Renal cortical epithelial cell (primary cell): ENCODE measurements around the gene CTAG1B. TPM values are rescaled to one million over a fixed set of nuclear protein-coding genes. Genes with fewer than 3 reads are reported as not detected.
"Not testable (repeated sequence)": the region's sequence is repeated elsewhere in the genome, so short reads cannot be mapped to it uniquely, and the experiment has no call there.

Source experiments
- DNase-seq: peaks from one replicate; pipeline ENCODE4 v3.0.0-alpha.2; 2011; ENCODE audit warnings: low read depth
- total RNA-seq: library from RNA; depleted of rRNA; stranded (reverse); fragments of >200 nt; gene quantifications from 2 replicates; pipeline ENCODE4 v1.2.3, GENCODE V29; 2014

The CTAG1B gene
- total RNA-seq, 1 donor from 2014 or later = not detected

- DNase-seq = not testable (repeated sequence)
These were observed 36.1 kb downstream of the CTAG1B start for GRCh38 chrX:154582994-154583393.

DNA sequence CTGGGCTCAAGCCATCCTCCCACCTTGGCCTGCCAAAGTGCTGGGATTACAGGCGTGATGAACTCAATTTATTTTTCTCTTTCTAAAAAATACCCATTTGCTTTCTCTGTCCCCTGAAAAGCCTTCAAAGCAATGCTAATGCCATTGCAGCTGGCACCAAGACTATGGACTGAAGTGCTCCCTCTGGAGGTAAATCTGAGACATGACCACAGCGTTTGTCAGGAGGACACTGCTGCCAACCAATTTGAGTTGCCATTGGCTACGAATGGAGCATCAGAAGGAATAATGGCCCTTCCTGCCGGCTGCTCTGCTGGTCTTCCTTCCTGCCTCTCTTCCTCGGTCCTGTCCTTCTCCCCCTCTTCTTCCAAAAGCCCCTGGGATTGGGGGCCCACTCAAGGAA, 44.0 kb downstream of the CTAG1B start:
- not testable (repeated sequence) for DNase-seq

- not testable (repeated sequence) for DNase-seq
These were observed 46.0 kb downstream of the CTAG1B start for GRCh38 chrX:154573061-154573460.

DNA sequence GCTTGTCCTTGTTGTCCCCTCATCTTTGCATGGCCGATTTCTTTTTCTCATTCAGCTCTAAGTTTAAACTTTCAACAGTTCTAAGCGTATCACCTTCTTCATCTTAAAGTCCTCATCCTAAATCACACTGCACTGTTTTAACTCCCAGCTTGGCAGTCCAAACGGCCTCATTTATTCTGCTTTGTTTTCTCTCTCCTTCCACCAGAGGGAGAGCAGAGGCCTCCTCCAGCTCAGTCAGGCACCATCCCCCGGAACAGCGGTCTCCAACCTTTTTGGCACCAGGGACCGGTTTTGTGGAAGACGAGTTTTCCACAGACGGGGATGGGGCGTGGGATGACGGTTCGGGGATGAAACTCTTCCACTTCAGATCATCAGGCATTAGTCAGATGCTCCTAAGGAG, 48.7 kb downstream of the CTAG1B start:
- DNase-seq = not testable (repeated sequence)

Other genes starting within 250 kb of the CTAG1B start
- 1,833 and 2,112 TPM in 2 replicates for gene FLNA, start 244.6 kb downstream of the CTAG1B start, total RNA-seq
- 14.9 and 16.8 TPM in 2 replicates for gene EMD, start 240.0 kb downstream of the CTAG1B start, total RNA-seq
- 3,735 and 5,196 TPM in 2 replicates for gene RPL10, start 220.9 kb downstream of the CTAG1B start, total RNA-seq
- 34.7 and 42.5 TPM in 2 replicates for gene DNASE1L1, start 210.0 kb downstream of the CTAG1B start, total RNA-seq
- 16.8 and 21.2 TPM in 2 replicates for gene TAFAZZIN, start 207.7 kb downstream of the CTAG1B start, total RNA-seq
- 69.8 and 70.8 TPM in 2 replicates for gene ATP6AP1, start 190.6 kb downstream of the CTAG1B start, total RNA-seq
- gene GDI1, start 182.1 kb downstream of the CTAG1B start, total RNA-seq = 37.3 and 104 TPM in 2 replicates
- gene FAM50A, start 175.1 kb downstream of the CTAG1B start, total RNA-seq = 65.8 and 71.8 TPM in 2 replicates
- gene PLXNA3, start 161.0 kb downstream of the CTAG1B start, total RNA-seq = 13.0 and 33.7 TPM in 2 replicates
- 14.0 and 24.5 TPM in 2 replicates for gene LAGE3, start 140.0 kb downstream of the CTAG1B start, total RNA-seq
- 48.8 and 65.8 TPM in 2 replicates for gene UBL4A, start 132.7 kb downstream of the CTAG1B start, total RNA-seq
- gene SLC10A3, start 128.7 kb downstream of the CTAG1B start, total RNA-seq = 10.9 and 47.0 TPM in 2 replicates
- 16.5 and 42.0 TPM in 2 replicates for gene FAM3A, start 103.0 kb downstream of the CTAG1B start, total RNA-seq
- 30.6 and 152 TPM in 2 replicates for gene G6PD, start 72.4 kb downstream of the CTAG1B start, total RNA-seq
- 14.9 and 17.9 TPM in 2 replicates for gene IKBKG, start 71.7 kb downstream of the CTAG1B start, total RNA-seq
- gene CTAG1A, start 34.1 kb downstream of the CTAG1B start, total RNA-seq = not detected in 2 replicates
- gene CTAG2, start 34.3 kb upstream of the CTAG1B start, total RNA-seq = not detected in 2 replicates
- gene GAB3, start 131.8 kb upstream of the CTAG1B start, total RNA-seq = 0.70 and 0.87 TPM in 2 replicates
- 40.4 and 47.8 TPM in 2 replicates for gene DKC1, start 143.6 kb upstream of the CTAG1B start, total RNA-seq
- gene MPP1, start 186.2 kb upstream of the CTAG1B start, total RNA-seq = 6.6 and 17.2 TPM in 2 replicates
- gene SMIM9, start 215.4 kb upstream of the CTAG1B start, total RNA-seq = not detected in 2 replicates